GM12864 (cell line): Measurements from ENCODE around the gene RGS19.

Source experiments
- DNase-seq: peaks from one replicate; pipeline ENCODE4 v3.0.0-alpha.2; 2011; ENCODE audit warnings: low read depth
- H3K4me3 ChIP-seq: 2 replicates; pipeline ENCODE4 v1.5.1; 2011; ENCODE audit warnings: mild to moderate bottlenecking, low read depth, low read length, control low read depth
- CTCF ChIP-seq: IDR thresholded peaks from 2 replicates; pipeline ENCODE4 v1.5.1; 2011; ENCODE audit warnings: low read depth, mild to moderate bottlenecking, moderate library complexity, low read length, control low read depth, inconsistent platforms; ENCODE audit errors: missing control alignments

The RGS19 gene

GRCh38 chr20:64057628-64058498, 21.5 kb downstream of the RGS19 start:
- TF ChIP-seq CTCF = peak; percentile 97
- no peak for DNase-seq
- H3K4me3 ChIP-seq = no peak overlapping the region

GRCh38 chr20:64056889-64057627, 22.3 kb downstream of the RGS19 start:
- DNase-seq = no peak
- TF ChIP-seq CTCF = no peak
- H3K4me3 ChIP-seq = no peak overlapping the region

GRCh38 chr20:64056639-64056888, 22.8 kb downstream of the RGS19 start:
- H3K4me3 ChIP-seq = no peak overlapping the region
- no peak for TF ChIP-seq CTCF
- DNase-seq = no peak

GRCh38 chr20:64055893-64056638, 23.3 kb downstream of the RGS19 start:
- H3K4me3 ChIP-seq = no peak overlapping the region
- TF ChIP-seq CTCF = no peak
- DNase-seq = no peak

- DNase-seq = no peak
- TF ChIP-seq CTCF = no peak
- H3K4me3 ChIP-seq = no peak overlapping the region
These were observed 23.9 kb downstream of the RGS19 start for GRCh38 chr20:64055396-64055892.

- H3K4me3 ChIP-seq = no peak overlapping the region
- peak; percentile 32 for TF ChIP-seq CTCF
- DNase-seq = no peak
These were observed 25.3 kb downstream of the RGS19 start for GRCh38 chr20:64053841-64054661.
